GM21381 (cell line): ENCODE data around the gene SDHA.

Experiments used
- ATAC-seq: cut with Tn5 transposase; IDR thresholded peaks from one replicate; pipeline ENCODE4 v1.9.1; 2021; ENCODE audit warnings: mild to moderate bottlenecking, moderate library complexity; ENCODE audit not compliant: unreplicated experiment

Gene SDHA

GRCh38 chr5:185095-186070 lies 32.7 kb upstream of the SDHA start:
- ATAC-seq, result no peak

GRCh38 chr5:186091-187041 lies 31.8 kb upstream of the SDHA start:
- no peak for ATAC-seq

GRCh38 chr5:187042-187431 lies 31.1 kb upstream of the SDHA start:
- no peak for ATAC-seq

- ATAC-seq, result no peak
These were observed 30.3 kb upstream of the SDHA start for GRCh38 chr5:187617-188451.

- ATAC-seq, result peak; percentile 68
These were observed 29.3 kb upstream of the SDHA start for GRCh38 chr5:188488-189481.

GRCh38 chr5:189486-189885 lies 28.6 kb upstream of the SDHA start:
- ATAC-seq, result no peak

GRCh38 chr5:189976-190365 lies 28.1 kb upstream of the SDHA start:
- no peak for ATAC-seq

- peak; percentile 48 for ATAC-seq
These were observed 27.6 kb upstream of the SDHA start for GRCh38 chr5:190366-191035.

- ATAC-seq, result peak; percentile 33
These were observed 26.8 kb upstream of the SDHA start, which contains the start of gene LRRC14B for GRCh38 chr5:191036-191948. TSS of gene LRRC14B (plus strand) at chr5:191495. CDS start at chr5:191539, 44 bp downstream.

GRCh38 chr5:191949-192690 lies 26.0 kb upstream of the SDHA start:
- ATAC-seq, result no peak

GRCh38 chr5:192691-192969 lies 25.5 kb upstream of the SDHA start:
- ATAC-seq, result no peak

GRCh38 chr5:192970-193831 lies 24.9 kb upstream of the SDHA start:
- ATAC-seq, result no peak

- ATAC-seq, result no peak
These were observed 24.0 kb upstream of the SDHA start for GRCh38 chr5:194102-194501.

- no peak for ATAC-seq
These were observed 23.4 kb upstream of the SDHA start for GRCh38 chr5:194603-195209.

GRCh38 chr5:195401-196160 lies 22.5 kb upstream of the SDHA start:
- ATAC-seq, result no peak
